ENCODE measurements around the gene PPP1R11.

Gene PPP1R11

GRCh38 chr6:30062471-30063178 is 4.4 kb upstream of the PPP1R11 start:
- DNase-seq, result no peak

GRCh38 chr6:30063315-30063714 is 3.7 kb upstream of the PPP1R11 start:
- DNase-seq, result no peak

GRCh38 chr6:30066082-30066481 is 916 bp upstream of the PPP1R11 start:
- DNase-seq, result no peak

GRCh38 chr6:30067460-30068139 is 602 bp downstream of the PPP1R11 start:
- no peak for DNase-seq

- DNase-seq, result no peak
These were observed 4.3 kb downstream of the PPP1R11 start for GRCh38 chr6:30071081-30071818.

GRCh38 chr6:30071858-30072257 is 4.9 kb downstream of the PPP1R11 start:
- no peak for DNase-seq

GRCh38 chr6:30073489-30074235 is 6.7 kb downstream of the PPP1R11 start:
- DNase-seq, result no peak

- DNase-seq, result no peak
These were observed 7.5 kb downstream of the PPP1R11 start for GRCh38 chr6:30074331-30075093.

- no peak for DNase-seq
These were observed 8.2 kb downstream of the PPP1R11 start, which contains the start of gene RNF39 for GRCh38 chr6:30075094-30075789. RNF39 (minus strand) TSS chr6:30075769; CDS start chr6:30075585, 184 bp downstream.

- no peak for DNase-seq
These were observed 9.1 kb downstream of the PPP1R11 start for GRCh38 chr6:30075790-30076732.

- DNase-seq, result no peak
These were observed 10.2 kb downstream of the PPP1R11 start for GRCh38 chr6:30077218-30077617.

- no peak for DNase-seq
These were observed 20.9 kb downstream of the PPP1R11 start for GRCh38 chr6:30087876-30088275.

GRCh38 chr6:30091577-30092381 is 24.8 kb downstream of the PPP1R11 start:
- DNase-seq, result no peak

- no peak for DNase-seq
These were observed 26.0 kb downstream of the PPP1R11 start for GRCh38 chr6:30092852-30093543.

- no peak for DNase-seq
These were observed 27.1 kb downstream of the PPP1R11 start for GRCh38 chr6:30093951-30094661.

- DNase-seq, result no peak
These were observed 29.8 kb downstream of the PPP1R11 start for GRCh38 chr6:30096829-30097228.

GRCh38 chr6:30097902-30098768 is 31.1 kb downstream of the PPP1R11 start:
- no peak for DNase-seq
